NCI-H2196 (cell line): ENCODE measurements around the gene MAN2C1.
A peak's percentile ranks its signal among the peaks of the same experiment; 100 is the strongest.
"Not testable (repeated sequence)": the region's sequence is repeated elsewhere in the genome, so short reads cannot be mapped to it uniquely, and the experiment has no call there.

Experiments
- DNase-seq: peaks from one replicate; lab custom pipeline; 2025; ENCODE audit not compliant: unreplicated experiment; lab: John Stamatoyannopoulos, UW

MAN2C1 gene

GRCh38 chr15:75313116-75313845 is 55.1 kb downstream of the MAN2C1 start:
- DNase-seq, result no peak

GRCh38 chr15:75312548-75312947 is 55.9 kb downstream of the MAN2C1 start:
- DNase-seq, result not testable (repeated sequence)

- no peak for DNase-seq
Measured at GRCh38 chr15:75309711-75310110, 58.7 kb downstream of the MAN2C1 start.

GRCh38 chr15:75307778-75308390 is 60.5 kb downstream of the MAN2C1 start:
- DNase-seq, result peak; percentile 1

- DNase-seq, result no peak
Measured at GRCh38 chr15:75306188-75306587, 62.2 kb downstream of the MAN2C1 start.
